Tibial nerve (tissue), 4 donors: ENCODE data around the gene RGS7. TPM values are rescaled to one million over a fixed set of nuclear protein-coding genes. Genes with fewer than 3 reads are reported as not detected.

Source experiments
- DNase-seq, 2 donors: peaks; one replicate each; pipeline ENCODE4 v3.0.0-alpha.2; 2019; ENCODE audit warnings: low spot score in 2 of 2
- H3K27ac ChIP-seq, 4 donors: fragments of 200-600 bp; sonication (generic) in 3 of 4; one replicate each; pipeline ENCODE4 v1.5.1; 2017 to 2019; ENCODE audit warnings: mild to moderate bottlenecking in 1 of 4
- H3K27me3 ChIP-seq, 2 donors: fragments of 200-600 bp; sonication (generic) in 1 of 2; one replicate each; pipeline versions ENCODE4 v1.5.1 to v1.6.0; 2017 to 2019
- H3K36me3 ChIP-seq, 3 donors: fragments of 200-600 bp; sonication (generic); one replicate each; pipeline ENCODE4 v1.5.1; 2018 to 2019
- H3K4me1 ChIP-seq, 4 donors: fragments of 200-600 bp; sonication (generic) in 3 of 4; one replicate each; pipeline ENCODE4 v1.5.1; 2017 to 2019
- H3K4me3 ChIP-seq, 4 donors: fragments of 200-600 bp; sonication (generic) in 3 of 4; one replicate each; pipeline ENCODE4 v1.5.1; 2017 to 2019; ENCODE audit warnings: mild to moderate bottlenecking in 1 of 4, moderate library complexity in 1 of 4
- H3K9me3 ChIP-seq, 4 donors: fragments of 200-600 bp; sonication (generic) in 3 of 4; one replicate each; pipeline ENCODE4 v1.5.1; 2017 to 2019
- EP300 ChIP-seq, 2 donors: sonication (generic); formaldehyde crosslinking; IDR thresholded peaks; one replicate each; pipeline ENCODE4 v1.6.1; 2017; ENCODE audit warnings: antibody characterized with exemption in 2 of 2, mild to moderate bottlenecking in 1 of 2
- POLR2A ChIP-seq, 2 donors: fragments of 450-650 bp; IDR thresholded peaks; one replicate each; pipeline ENCODE4 v1.6.1; 2017; ENCODE audit warnings: antibody characterized with exemption in 2 of 2, mild to moderate bottlenecking in 2 of 2, moderate library complexity in 2 of 2
- WGBS, 2 donors: methylation state at CpG; one replicate each; pipeline ENCODE4 v1.1.5; 2018; 5-methylcytosine and 5-hydroxymethylcytosine counted together
- total RNA-seq, 4 donors: library from RNA; depleted of rRNA; stranded (reverse); fragments of >200 nt; gene quantifications; one replicate each; pipeline ENCODE4 v1.1.0, GENCODE V29; 2016
- TF ChIP-seq, protein P1 (sequence below), 5 experiments: fragments of 200-600 bp in 3 of 5; fragments of 450-650 bp in 2 of 5; sonication (generic) in 3 of 5; IDR thresholded peaks; one replicate each; pipeline ENCODE4 v1.5.1; 2016 to 2019; ENCODE audit warnings: antibody characterized with exemption in 5 of 5, mild to moderate bottlenecking in 3 of 5, moderate library complexity in 2 of 5

The RGS7 gene
- total RNA-seq, 4 donors from 2014 or later = 0.39 to 1.5 (median 1.0) TPM; not detected in 1

DNA sequence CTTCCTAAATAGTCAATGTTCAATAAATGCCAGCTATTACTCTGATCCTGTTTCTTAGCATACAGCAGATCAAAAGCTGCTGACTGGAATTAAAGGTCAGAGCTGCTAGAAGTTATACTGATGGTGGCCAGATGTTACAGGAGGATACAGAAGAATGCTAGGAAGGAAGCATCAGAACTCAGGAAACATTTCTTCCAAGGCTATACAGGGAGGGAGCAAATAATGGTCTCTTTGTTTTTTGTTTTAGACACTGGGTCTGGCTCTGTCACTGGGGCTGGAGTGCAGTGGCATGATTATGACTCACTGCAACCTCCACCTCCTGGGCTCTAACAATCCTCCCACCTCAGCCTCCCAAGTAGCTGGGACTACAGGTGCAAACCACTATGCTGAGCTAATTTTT is 175.5 kb downstream of the RGS7 start:
- H3K36me3 ChIP-seq = no peaks in the 10 kb centered on the region
- no peak overlapping the region for H3K27ac ChIP-seq
- H3K27me3 ChIP-seq = no peaks in the 10 kb centered on the region
- DNase-seq = no peak
- H3K4me3 ChIP-seq = no peak overlapping the region
- TF ChIP-seq, protein P1, sequence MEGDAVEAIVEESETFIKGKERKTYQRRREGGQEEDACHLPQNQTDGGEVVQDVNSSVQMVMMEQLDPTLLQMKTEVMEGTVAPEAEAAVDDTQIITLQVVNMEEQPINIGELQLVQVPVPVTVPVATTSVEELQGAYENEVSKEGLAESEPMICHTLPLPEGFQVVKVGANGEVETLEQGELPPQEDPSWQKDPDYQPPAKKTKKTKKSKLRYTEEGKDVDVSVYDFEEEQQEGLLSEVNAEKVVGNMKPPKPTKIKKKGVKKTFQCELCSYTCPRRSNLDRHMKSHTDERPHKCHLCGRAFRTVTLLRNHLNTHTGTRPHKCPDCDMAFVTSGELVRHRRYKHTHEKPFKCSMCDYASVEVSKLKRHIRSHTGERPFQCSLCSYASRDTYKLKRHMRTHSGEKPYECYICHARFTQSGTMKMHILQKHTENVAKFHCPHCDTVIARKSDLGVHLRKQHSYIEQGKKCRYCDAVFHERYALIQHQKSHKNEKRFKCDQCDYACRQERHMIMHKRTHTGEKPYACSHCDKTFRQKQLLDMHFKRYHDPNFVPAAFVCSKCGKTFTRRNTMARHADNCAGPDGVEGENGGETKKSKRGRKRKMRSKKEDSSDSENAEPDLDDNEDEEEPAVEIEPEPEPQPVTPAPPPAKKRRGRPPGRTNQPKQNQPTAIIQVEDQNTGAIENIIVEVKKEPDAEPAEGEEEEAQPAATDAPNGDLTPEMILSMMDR (IDR thresholded peaks at IDR 0.05) = no peak
- TF ChIP-seq POLR2A (IDR thresholded peaks at IDR 0.05) = no peak
- no peak for TF ChIP-seq EP300 (IDR thresholded peaks at IDR 0.05)
- H3K4me1 ChIP-seq = no peaks in the 10 kb centered on the region
- no peaks in the 10 kb centered on the region for H3K9me3 ChIP-seq

DNA sequence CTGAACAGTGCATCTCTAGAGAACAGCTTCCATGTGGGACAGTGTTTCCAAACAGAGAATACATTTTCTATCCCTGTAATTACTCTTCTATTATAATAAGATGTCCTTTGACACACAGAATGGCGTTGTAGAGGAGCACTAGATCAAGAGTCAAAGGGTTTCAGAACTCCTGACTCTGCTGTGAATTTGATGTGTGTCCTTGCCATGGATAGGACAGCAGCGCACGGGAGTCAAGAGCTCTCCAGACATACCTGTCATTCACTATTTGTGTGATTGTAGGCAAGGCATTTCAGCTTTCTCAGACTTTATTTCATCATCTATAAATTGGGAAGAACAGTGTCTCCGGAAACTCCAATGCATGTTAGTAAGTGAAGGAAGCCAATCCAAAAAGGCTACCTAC is 176.4 kb downstream of the RGS7 start:
- H3K4me1 ChIP-seq = no peaks in the 10 kb centered on the region
- H3K36me3 ChIP-seq = no peaks in the 10 kb centered on the region
- H3K9me3 ChIP-seq = no peaks in the 10 kb centered on the region
- TF ChIP-seq POLR2A (IDR thresholded peaks at IDR 0.05) (no peak), EP300 (IDR thresholded peaks at IDR 0.05) (no peak)
- TF ChIP-seq, protein P1 (IDR thresholded peaks at IDR 0.05) = no peak
- no peak overlapping the region for H3K4me3 ChIP-seq
- H3K27me3 ChIP-seq = no peaks in the 10 kb centered on the region
- no peak overlapping the region for H3K27ac ChIP-seq
- 83 to 91% methylated on average over 4 of the region's 4 CpGs for WGBS, 2 donors
- no peak for DNase-seq

DNA sequence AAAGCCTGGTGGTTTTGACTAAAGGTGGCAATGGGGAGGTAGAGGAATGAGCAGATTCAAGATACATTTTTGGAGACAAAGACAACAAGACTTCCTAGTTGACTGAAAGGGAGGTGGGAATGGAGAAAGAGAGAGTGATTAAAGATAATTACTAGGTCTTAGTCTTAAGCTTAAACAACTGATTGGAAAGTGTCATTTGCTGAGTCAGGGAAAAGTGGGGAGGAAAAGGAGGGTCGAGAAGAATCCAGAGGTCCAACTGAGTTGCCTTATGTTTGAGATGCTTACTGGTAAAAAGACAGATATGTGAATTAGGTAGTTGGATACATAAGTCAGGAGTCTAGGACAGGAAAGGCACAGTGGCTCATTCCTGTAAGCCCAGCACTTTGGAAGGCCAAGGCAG is 179.3 kb downstream of the RGS7 start:
- no peaks in the 10 kb centered on the region for H3K27me3 ChIP-seq
- 69 to 77% methylated on average over 1 of the region's 1 CpG for WGBS, 2 donors

DNA sequence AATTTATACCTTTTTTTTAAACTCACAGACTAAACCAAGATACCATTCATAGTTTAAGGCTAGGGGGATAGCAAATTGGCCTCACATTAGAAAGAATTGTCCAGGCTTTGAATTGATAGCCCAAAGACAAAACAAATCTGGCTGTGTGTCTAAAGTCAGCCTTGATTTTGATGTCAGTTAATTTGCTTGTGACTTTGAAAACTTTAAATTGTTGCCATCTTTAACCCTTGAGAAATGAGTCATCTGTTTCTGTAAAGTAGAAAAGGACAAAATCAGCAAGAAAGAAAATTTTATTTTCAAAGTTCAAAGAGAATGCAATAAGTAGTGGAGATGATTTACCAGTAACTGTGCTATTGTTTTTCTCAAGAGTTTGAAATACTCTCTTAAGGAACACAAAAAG is 184.5 kb downstream of the RGS7 start:
- H3K27ac ChIP-seq = no peak overlapping the region
- TF ChIP-seq EP300 (IDR thresholded peaks at IDR 0.05) (no peak), POLR2A (IDR thresholded peaks at IDR 0.05) (no peak)
- TF ChIP-seq, protein P1 (IDR thresholded peaks at IDR 0.05) = no peak
- no peaks in the 10 kb centered on the region for H3K36me3 ChIP-seq
- peaks cover 0 to 5% (median 0%) of the 10 kb centered on the region in 4 donors for H3K4me1 ChIP-seq
- DNase-seq = no peak
- no peaks in the 10 kb centered on the region for H3K9me3 ChIP-seq
- H3K4me3 ChIP-seq = no peak overlapping the region
- no peaks in the 10 kb centered on the region for H3K27me3 ChIP-seq

More for the DNA sequence above, 179.3 kb downstream of the RGS7 start:
- H3K9me3 ChIP-seq = no peaks in the 10 kb centered on the region
- TF ChIP-seq, protein P1 (IDR thresholded peaks at IDR 0.05) = no peak
- TF ChIP-seq EP300 (IDR thresholded peaks at IDR 0.05) = no peak
- TF ChIP-seq POLR2A (IDR thresholded peaks at IDR 0.05) = no peak
- no peak for DNase-seq
- H3K36me3 ChIP-seq = no peaks in the 10 kb centered on the region
- no peaks in the 10 kb centered on the region for H3K4me1 ChIP-seq
- no peak overlapping the region for H3K27ac ChIP-seq
- H3K4me3 ChIP-seq = no peak overlapping the region

DNA sequence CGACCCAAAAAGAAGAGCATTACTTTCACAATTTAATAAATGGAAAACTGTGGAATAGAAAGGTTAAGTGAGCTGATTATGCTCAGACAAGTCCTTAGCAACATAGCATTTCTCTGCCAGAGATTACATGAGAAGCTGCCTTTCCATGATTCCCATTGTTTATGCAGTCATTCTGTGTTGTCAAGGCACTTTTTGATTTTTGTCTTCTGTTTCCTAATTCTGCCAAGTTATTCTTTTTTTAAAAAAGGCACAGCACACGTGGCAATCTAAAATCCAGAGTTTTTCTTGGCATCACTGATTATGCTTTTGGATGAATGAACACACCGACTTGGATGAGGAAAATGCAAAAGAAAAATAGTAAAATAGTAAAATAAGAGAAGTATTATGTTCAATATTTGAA is 185.0 kb downstream of the RGS7 start:
- TF ChIP-seq EP300 (IDR thresholded peaks at IDR 0.05) = no peak
- TF ChIP-seq, protein P1 (IDR thresholded peaks at IDR 0.05) = no peak
- no peak for TF ChIP-seq POLR2A (IDR thresholded peaks at IDR 0.05)
- Histone ChIP-seq H3K36me3 (no peaks in the 10 kb centered on the region), H3K4me1 (peaks cover 0 to 5% (median 0%) of the 10 kb centered on the region in 4 donors), H3K27ac (no peak overlapping the region), H3K27me3 (no peaks in the 10 kb centered on the region), H3K4me3 (no peak overlapping the region), H3K9me3 (no peaks in the 10 kb centered on the region)
- WGBS, 2 donors = 20 to 27% methylated on average over 3 of the region's 3 CpGs
- no peak for DNase-seq
